Calu3 (cell line): Measurements from ENCODE around the gene MARK2. TPM values are rescaled to one million over a fixed set of nuclear protein-coding genes. Genes with fewer than 3 reads are reported as not detected.

Source experiments
- BruUV-seq: library from RNA; stranded (reverse); fragments of 400-500 nt; replicated peaks from 2 replicates; lab custom pipeline; 2021; lab: Mats Ljungman, UMichigan
- CTCF ChIA-PET: fragments of 300-600 bp; sonication (Branson Sonifier 250); formaldehyde crosslinking; loops from one replicate; lab custom pipeline; 2022; ENCODE audit warnings: antibody characterized with exemption; lab: Charles Lee
- DNase-seq: peaks from one replicate; pipeline ENCODE4 v3.0.0; 2022
- H3K27ac Mint-ChIP-seq: one replicate; pipeline ENCODE4 v1.8.0; 2022; ENCODE audit warnings: mixed read lengths; ENCODE audit not compliant: unreplicated experiment
- H3K27me3 Mint-ChIP-seq: one replicate; pipeline ENCODE4 v1.8.0; 2022; ENCODE audit warnings: mixed read lengths; ENCODE audit not compliant: unreplicated experiment
- H3K36me3 Mint-ChIP-seq: one replicate; pipeline ENCODE4 v1.8.0; 2022; ENCODE audit warnings: mild to moderate bottlenecking, moderate library complexity, mixed read lengths; ENCODE audit not compliant: insufficient read depth, unreplicated experiment
- H3K4me1 Mint-ChIP-seq: one replicate; pipeline ENCODE4 v1.8.0; 2022; ENCODE audit warnings: mild to moderate bottlenecking, low read depth, mixed read lengths; ENCODE audit not compliant: unreplicated experiment
- H3K4me3 Mint-ChIP-seq: one replicate; pipeline ENCODE4 v1.8.0; 2022; ENCODE audit warnings: mild to moderate bottlenecking, low read depth, moderate library complexity, mixed read lengths; ENCODE audit not compliant: unreplicated experiment
- H3K9me3 Mint-ChIP-seq: one replicate; pipeline ENCODE4 v1.8.0; 2022; ENCODE audit warnings: low read depth, mixed read lengths; ENCODE audit not compliant: unreplicated experiment
- CTCF ChIP-seq: fragments of 200-600 bp; IDR thresholded peaks from one replicate; pipeline ENCODE4 v1.8.0; 2022; ENCODE audit warnings: antibody characterized with exemption; ENCODE audit not compliant: unreplicated experiment
- intact Hi-C: fragments of 100-400 bp; cut with micrococcal nuclease; formaldehyde crosslinking; loops from one replicate; pipeline ENCODE4 v1.10.0; 2022; ENCODE audit not compliant: unreplicated experiment
- total RNA-seq: library from RNA; stranded (reverse); gene quantifications from 2 replicates; pipeline ENCODE4 v1.2.3, GENCODE V29; 2022

Gene MARK2
- total RNA-seq, 1 experiment from 2014 or later, result 63.1 TPM

GRCh38 chr11:63832336-63832735 is 6.6 kb upstream of the MARK2 start:
- CTCF ChIA-PET, result no interaction called here
- Mint-ChIP-seq H3K27me3 (no peaks in the 10 kb centered on the region), H3K9me3 (no peaks in the 10 kb centered on the region), H3K4me3 (no peak overlapping the region), H3K27ac (no peak overlapping the region), H3K4me1 (peaks cover 5% of the 10 kb centered on the region), H3K36me3 (peaks cover 10% of the 10 kb centered on the region)
- DNase-seq, result no peak
- no peak for TF ChIP-seq CTCF
- intact Hi-C loops, result no loop called here
- BruUV-seq, result no TSS peak

GRCh38 chr11:63833048-63833447 is 5.9 kb upstream of the MARK2 start:
- no TSS peak for BruUV-seq
- intact Hi-C loops, result no loop called here
- no peaks in the 10 kb centered on the region for H3K27me3 Mint-ChIP-seq
- peaks cover 10% of the 10 kb centered on the region for H3K36me3 Mint-ChIP-seq
- no peak overlapping the region for H3K4me3 Mint-ChIP-seq
- DNase-seq, result no peak
- no peak for TF ChIP-seq CTCF
- no peaks in the 10 kb centered on the region for H3K9me3 Mint-ChIP-seq
- H3K27ac Mint-ChIP-seq, result no peak overlapping the region
- CTCF ChIA-PET, result no interaction called here
- H3K4me1 Mint-ChIP-seq, result peaks cover 12% of the 10 kb centered on the region

- no peak for DNase-seq
- intact Hi-C loops, result no loop called here
- Mint-ChIP-seq H3K9me3 (no peaks in the 10 kb centered on the region), H3K4me1 (peaks cover 16% of the 10 kb centered on the region), H3K4me3 (no peak overlapping the region), H3K27ac (no peak overlapping the region), H3K36me3 (peaks cover 14% of the 10 kb centered on the region), H3K27me3 (no peaks in the 10 kb centered on the region)
- no peak for TF ChIP-seq CTCF
- no TSS peak for BruUV-seq
- CTCF ChIA-PET, result interaction anchor here (1.1 to 1.5 kb wide), 2 partner anchors 100 to 111 kb away, joined by 3 to 4 read pairs; no protein-coding TSS in a partner anchor
Observed at GRCh38 chr11:63834535-63835157, 4.3 kb upstream of the MARK2 start.

- Mint-ChIP-seq H3K4me1 (peaks cover 18% of the 10 kb centered on the region), H3K27me3 (no peaks in the 10 kb centered on the region), H3K9me3 (no peaks in the 10 kb centered on the region), H3K36me3 (peaks cover 19% of the 10 kb centered on the region), H3K4me3 (no peak overlapping the region), H3K27ac (no peak overlapping the region)
- CTCF ChIA-PET, result interaction anchor here (0.7 to 2.8 kb wide), 3 partner anchors 37 to 818 kb away, joined by 3 to 13 read pairs (median 3); no protein-coding TSS in a partner anchor
- no peak for DNase-seq
- intact Hi-C loops, result no loop called here
- no peak for TF ChIP-seq CTCF
- BruUV-seq, result no TSS peak
Observed at GRCh38 chr11:63835158-63835545, 3.8 kb upstream of the MARK2 start.
